Esophagus squamous epithelium (tissue), 5 donors: Measurements from ENCODE around the gene GRM6. TPM values are rescaled to one million over a fixed set of nuclear protein-coding genes. Genes with fewer than 3 reads are reported as not detected.

Experiments used
- DNase-seq: peaks from one replicate; lab custom pipeline; 2025; lab: John Stamatoyannopoulos, UW
- H3K27ac ChIP-seq, 4 donors: fragments of 200-600 bp; sonication (generic); one replicate each; pipeline ENCODE4 v1.5.1; 2016 to 2019; ENCODE audit warnings: mild to moderate bottlenecking in 1 of 4
- H3K27me3 ChIP-seq, 4 donors: fragments of 200-600 bp; sonication (generic); 1 replicate in 3 of 4; 2 replicates in 1 of 4; pipeline versions ENCODE4 v1.5.1 to v1.6.0; 2017 to 2021; ENCODE audit warnings: antibody characterized with exemption in 1 of 4
- H3K36me3 ChIP-seq, 3 donors: fragments of 200-600 bp; sonication (generic); one replicate each; pipeline ENCODE4 v1.5.1; 2016 to 2019
- H3K4me1 ChIP-seq, 3 donors: fragments of 200-600 bp; sonication (generic); one replicate each; pipeline ENCODE4 v1.5.1; 2017 to 2019
- H3K4me3 ChIP-seq, 4 donors: fragments of 200-600 bp; sonication (generic); 1 replicate in 3 of 4; 2 replicates in 1 of 4; pipeline ENCODE4 v1.5.1; 2016 to 2019; ENCODE audit warnings: mild to moderate bottlenecking in 2 of 4, moderate library complexity in 1 of 4
- H3K9me3 ChIP-seq, 3 donors: fragments of 200-600 bp; sonication (generic); one replicate each; pipeline ENCODE4 v1.5.1; 2016 to 2019
- CTCF ChIP-seq, 6 experiments: fragments of 450-650 bp in 4 of 6; fragments of 200-600 bp in 2 of 6; sonication (generic) in 2 of 6; IDR thresholded peaks; one replicate each; pipeline ENCODE4 v1.5.1; 2016 to 2019; ENCODE audit warnings: antibody characterized with exemption in 6 of 6, mild to moderate bottlenecking in 4 of 6, moderate library complexity in 4 of 6
- POLR2A ChIP-seq, 4 donors: fragments of 450-650 bp; IDR thresholded peaks; one replicate each; pipeline ENCODE4 v1.6.1; 2017; ENCODE audit warnings: antibody characterized with exemption in 4 of 4, mild to moderate bottlenecking in 4 of 4, moderate library complexity in 3 of 4
- WGBS, 2 donors: methylation state at CpG; one replicate each; pipeline ENCODE4 v1.1.5; 2018; 5-methylcytosine and 5-hydroxymethylcytosine counted together
- intact Hi-C: fragments of 100-400 bp; cut with DNase I; formaldehyde crosslinking; loops from one replicate; pipeline ENCODE4 v1.15.0; 2022
- total RNA-seq, 4 donors: library from RNA; depleted of rRNA; stranded (reverse); fragments of >200 nt; gene quantifications; one replicate each; pipeline ENCODE4 v1.1.0, GENCODE V29; 2016
- donor health status: DM: yes; HTN: yes; CAD: no.

The GRM6 gene
- total RNA-seq, 4 donors from 2014 or later: not detected

- Histone ChIP-seq H3K36me3 (peaks cover 0 to 48% (median 0%) of the 10 kb centered on the region in 3 donors), H3K27me3 (no peaks in the 10 kb centered on the region), H3K4me1 (no peaks in the 10 kb centered on the region), H3K9me3 (peaks cover 0 to 100% (median 64%) of the 10 kb centered on the region in 3 donors), H3K4me3 (no peak overlapping the region), H3K27ac (no peak overlapping the region)
- intact Hi-C loops: no loop called here
- no peak for DNase-seq
- WGBS, 2 donors: 91 to 94% methylated on average over 5 of the region's 5 CpGs
- TF ChIP-seq CTCF (IDR thresholded peaks at IDR 0.05) (no peak), POLR2A (IDR thresholded peaks at IDR 0.05) (no peak)
These were observed 29.6 kb downstream of the GRM6 start for GRCh38 chr5:178965465-178966055.

GRCh38 chr5:178941361-178941760 lies 53.8 kb downstream of the GRM6 start:
- WGBS, 2 donors: 9 to 28% methylated on average over 8 to 17 of the region's 23 CpGs
- DNase-seq: no peak

GRCh38 chr5:178940569-178941360 lies 54.4 kb downstream of the GRM6 start, which contains the start of gene ZNF454:
Gene ZNF454, plus strand, starts transcription at chr5:178941198. Its CDS starts 1,594 bp downstream, at chr5:178942792.
- Histone ChIP-seq H3K27me3 (peaks cover 0 to 13% (median 0%) of the 10 kb centered on the region in 4 donors), H3K27ac (peak within 1 kb of the TSS; percentile 27 to 85 (median 65)), H3K36me3 (peaks cover 0 to 7% (median 0%) of the 10 kb centered on the region in 3 donors), H3K9me3 (peaks cover 0 to 91% (median 38%) of the 10 kb centered on the region in 3 donors), H3K4me1 (peaks cover 0 to 16% (median 4%) of the 10 kb centered on the region in 3 donors), H3K4me3 (peak within 1 kb of the TSS; percentile 29 to 74 (median 57))
- DNase-seq: peak; percentile 2
- intact Hi-C loops: no loop called here
- TF ChIP-seq POLR2A (IDR thresholded peaks at IDR 0.05) (no peak), CTCF (IDR thresholded peaks at IDR 0.05) (no peak)
- WGBS, 2 donors: 3 to 15% methylated on average over 12 to 24 of the region's 69 CpGs

More at GRCh38 chr5:178941361-178941760, 53.8 kb downstream of the GRM6 start:
- H3K36me3 ChIP-seq: peaks cover 0 to 13% (median 0%) of the 10 kb centered on the region in 3 donors
- TF ChIP-seq POLR2A (IDR thresholded peaks at IDR 0.05): no peak
- TF ChIP-seq CTCF (IDR thresholded peaks at IDR 0.05): no peak
- peak overlapping the region; percentile 29 to 74 (median 57) for H3K4me3 ChIP-seq
- intact Hi-C loops: no loop called here
- H3K27me3 ChIP-seq: peaks cover 0 to 13% (median 0%) of the 10 kb centered on the region in 4 donors
- H3K4me1 ChIP-seq: peaks cover 0 to 16% (median 4%) of the 10 kb centered on the region in 3 donors
- H3K27ac ChIP-seq: peak overlapping the region in 3 of 4 donors; percentile 49 to 85 (median 81)
- H3K9me3 ChIP-seq: peaks cover 0 to 91% (median 33%) of the 10 kb centered on the region in 3 donors

GRCh38 chr5:178931846-178932760 lies 63.0 kb downstream of the GRM6 start:
- Histone ChIP-seq H3K9me3 (peaks cover 11 to 99% (median 97%) of the 10 kb centered on the region in 3 donors), H3K4me3 (no peak overlapping the region), H3K27me3 (no peaks in the 10 kb centered on the region), H3K36me3 (peaks cover 0 to 59% (median 0%) of the 10 kb centered on the region in 3 donors), H3K27ac (no peak overlapping the region), H3K4me1 (no peaks in the 10 kb centered on the region)
- intact Hi-C loops: no loop called here
- no peak for TF ChIP-seq POLR2A (IDR thresholded peaks at IDR 0.05)
- TF ChIP-seq CTCF (IDR thresholded peaks at IDR 0.05): no peak
- WGBS, 2 donors: 88 to 90% methylated on average over 11 of the region's 11 CpGs
- no peak for DNase-seq

Other genes starting within 250 kb of the GRM6 start
- 10 to 100 TPM in 1 of 4 donors, 1 to 10 TPM in 3; 6.0 to 19.3 (median 8.6) TPM for gene ZNF354B, start 135.4 kb downstream of the GRM6 start, total RNA-seq
- 1 to 10 TPM in 2 of 4 donors, under 1 TPM in 2; 0.35 to 1.5 (median 1.0) TPM for gene ZFP2, start 99.4 kb downstream of the GRM6 start, total RNA-seq
- 1 to 10 TPM in 2 of 4 donors, under 1 TPM in 1, not detected in 1; 0.40 to 1.5 (median 1.4) TPM for gene ZNF454, start 54.1 kb downstream of the GRM6 start, total RNA-seq
- 1 to 10 TPM; 2.1 to 8.0 (median 4.6) TPM for gene ZNF879, start 28.5 kb upstream of the GRM6 start, total RNA-seq
- gene ZNF354C, start 65.1 kb upstream of the GRM6 start, total RNA-seq: 1 to 10 TPM in 3 of 4 donors, under 1 TPM in 1; 0.80 to 4.8 (median 2.4) TPM